Stimulated activated naive CD8-positive, alpha-beta T cell treated with anti-CD3 and anti-CD28 coated beads, Interleukin-15, Interleukin-2, amounts not matched to agents 100 ng/mL and 50 ng/mL, for 24 hours (primary cell): ENCODE measurements around the gene DNTT.

Experiments used
- H3K27ac Mint-ChIP-seq: one replicate; pipeline ENCODE4 v1.8.0; 2021; ENCODE audit warnings: mild to moderate bottlenecking, mixed read lengths
- H3K27me3 Mint-ChIP-seq: one replicate; pipeline ENCODE4 v1.8.0; 2021; ENCODE audit warnings: mixed read lengths
- H3K36me3 Mint-ChIP-seq: one replicate; pipeline ENCODE4 v1.8.0; 2021; ENCODE audit warnings: low read depth, mixed read lengths
- H3K4me1 Mint-ChIP-seq: one replicate; pipeline ENCODE4 v1.8.0; 2021; ENCODE audit warnings: low read depth, mixed read lengths
- H3K4me3 Mint-ChIP-seq: one replicate; pipeline ENCODE4 v1.8.0; 2021; ENCODE audit warnings: mild to moderate bottlenecking, mixed read lengths
- H3K9me3 Mint-ChIP-seq: one replicate; pipeline ENCODE4 v1.8.0; 2021; ENCODE audit warnings: mixed read lengths

The DNTT gene

DNA sequence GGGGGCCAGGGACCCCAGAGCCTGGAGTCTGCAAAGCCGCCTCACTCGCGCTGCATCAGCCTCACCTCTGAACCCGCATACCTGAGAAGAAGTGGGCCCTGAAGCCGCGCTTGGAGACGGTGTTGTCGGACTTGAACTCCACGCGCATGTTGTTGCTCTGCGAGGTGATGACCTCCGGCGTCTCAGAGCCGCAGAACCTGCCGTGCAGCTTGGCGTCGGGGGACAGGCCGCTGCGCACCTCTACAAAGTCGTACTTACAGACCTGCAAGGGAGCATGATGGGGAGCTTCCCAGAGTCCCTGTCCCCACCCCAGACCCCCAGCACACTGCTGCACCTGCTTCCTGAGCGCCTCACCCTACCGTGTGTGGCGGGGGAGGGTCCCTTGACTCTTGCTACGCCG, 80.3 kb downstream of the DNTT start:
- Mint-ChIP-seq H3K4me3 (no peak overlapping the region), H3K36me3 (no peaks in the 10 kb centered on the region), H3K9me3 (no peaks in the 10 kb centered on the region), H3K27ac (no peak overlapping the region), H3K4me1 (no peaks in the 10 kb centered on the region), H3K27me3 (peaks cover 6% of the 10 kb centered on the region)

DNA sequence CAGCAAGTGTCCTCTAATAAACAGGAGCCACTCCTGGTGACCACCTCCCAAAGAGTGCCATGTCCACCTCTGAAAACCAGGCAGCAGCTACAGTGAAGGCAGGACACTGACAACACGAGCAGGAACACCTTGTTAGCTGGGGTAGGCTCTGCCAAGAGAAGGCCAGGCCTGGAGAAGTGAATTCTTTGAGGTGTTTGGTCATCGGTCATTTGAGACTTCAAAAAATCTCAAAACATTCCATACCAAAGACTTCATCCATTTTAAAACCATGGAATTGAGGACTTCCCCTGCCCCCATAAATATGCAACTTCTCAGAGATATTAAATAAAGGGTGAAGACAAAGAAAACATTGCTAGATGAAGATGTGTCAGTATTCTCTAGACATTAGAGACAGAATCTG, 82.9 kb downstream of the DNTT start:
- Mint-ChIP-seq H3K4me1 (no peaks in the 10 kb centered on the region), H3K36me3 (no peaks in the 10 kb centered on the region), H3K4me3 (no peak overlapping the region), H3K27me3 (peaks cover 6% of the 10 kb centered on the region), H3K9me3 (no peaks in the 10 kb centered on the region), H3K27ac (no peak overlapping the region)

DNA sequence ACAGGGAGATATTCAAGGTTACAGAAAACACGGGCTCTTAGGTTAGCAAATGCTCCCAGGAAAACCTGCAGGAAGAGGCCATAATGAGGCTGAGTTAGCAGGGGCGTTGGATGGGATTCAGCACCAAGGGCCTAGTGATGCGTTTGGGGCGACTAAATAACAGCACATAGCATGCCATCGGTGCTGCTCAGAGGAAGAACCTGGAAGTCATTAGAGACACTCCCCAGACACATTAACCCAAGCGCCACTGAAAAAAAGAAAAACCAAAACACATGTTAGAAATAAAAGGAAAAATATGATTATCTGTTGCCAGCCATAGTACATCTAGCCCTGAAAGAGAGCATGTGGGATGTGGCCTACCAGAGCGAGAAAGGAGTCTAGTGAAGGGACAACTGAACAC, 83.4 kb downstream of the DNTT start:
- Mint-ChIP-seq H3K9me3 (no peaks in the 10 kb centered on the region), H3K27me3 (peaks cover 6% of the 10 kb centered on the region), H3K4me1 (no peaks in the 10 kb centered on the region), H3K4me3 (no peak overlapping the region), H3K36me3 (no peaks in the 10 kb centered on the region), H3K27ac (no peak overlapping the region)
